IPS-15b (cell line): Measurements from ENCODE around the gene KBTBD12.
A peak's percentile ranks its signal among the peaks of the same experiment; 100 is the strongest.
"Not testable (repeated sequence)": the region's sequence is repeated elsewhere in the genome, so short reads cannot be mapped to it uniquely, and the experiment has no call there.

ENCODE experiments used
- H3K27me3 ChIP-seq: one replicate; pipeline ENCODE4 v1.6.1; 2013; ENCODE audit warnings: low read length; ENCODE audit not compliant: control insufficient read depth, insufficient read depth
- H3K36me3 ChIP-seq: one replicate; pipeline ENCODE4 v1.6.1; 2013; ENCODE audit warnings: low read length; ENCODE audit not compliant: control insufficient read depth, insufficient read depth
- H3K4me1 ChIP-seq: one replicate; pipeline ENCODE4 v1.6.1; 2013; ENCODE audit warnings: mild to moderate bottlenecking, low read length; ENCODE audit not compliant: control insufficient read depth, insufficient read depth
- H3K4me3 ChIP-seq: one replicate; pipeline ENCODE4 v1.5.1; 2013; ENCODE audit warnings: low read depth, low read length
- H3K9ac ChIP-seq: one replicate; pipeline ENCODE4 v1.6.1; 2013; ENCODE audit warnings: low read depth, mild to moderate bottlenecking, low read length
- H3K9me3 ChIP-seq: one replicate; pipeline ENCODE4 v1.6.1; 2013; ENCODE audit warnings: mild to moderate bottlenecking, low read length; ENCODE audit not compliant: control insufficient read depth, insufficient read depth

Gene KBTBD12

GRCh38 chr3:127915115-127915936 is at the start of gene KBTBD12:
KBTBD12 (plus strand) TSS chr3:127915232; CDS start chr3:127923062, 7,830 bp downstream.
- H3K4me1 ChIP-seq, result no peaks in the 10 kb centered on the region
- H3K36me3 ChIP-seq, result no peaks in the 10 kb centered on the region
- peak within 1 kb of the TSS; percentile 31 for H3K4me3 ChIP-seq
- no peaks in the 10 kb centered on the region for H3K9me3 ChIP-seq
- H3K27me3 ChIP-seq, result peaks cover 30% of the 10 kb centered on the region
- H3K9ac ChIP-seq, result no peak within 1 kb of the TSS

GRCh38 chr3:127865941-127866340 is 49.1 kb upstream of the KBTBD12 start:
- no peaks in the 10 kb centered on the region for H3K36me3 ChIP-seq
- H3K9me3 ChIP-seq, result no peaks in the 10 kb centered on the region
- no peak overlapping the region for H3K4me3 ChIP-seq
- H3K9ac ChIP-seq, result no peak overlapping the region
- no peaks in the 10 kb centered on the region for H3K4me1 ChIP-seq
- H3K27me3 ChIP-seq, result no peaks in the 10 kb centered on the region

- H3K36me3 ChIP-seq, result no peaks in the 10 kb centered on the region
- no peaks in the 10 kb centered on the region for H3K4me1 ChIP-seq
- no peaks in the 10 kb centered on the region for H3K27me3 ChIP-seq
- no peak overlapping the region for H3K9ac ChIP-seq
- no peaks in the 10 kb centered on the region for H3K9me3 ChIP-seq
- H3K4me3 ChIP-seq, result no peak overlapping the region
Observed at GRCh38 chr3:127867412-127867811, 47.6 kb upstream of the KBTBD12 start.

- Histone ChIP-seq H3K27me3 (no peaks in the 10 kb centered on the region), H3K9me3 (no peaks in the 10 kb centered on the region), H3K4me1 (no peaks in the 10 kb centered on the region), H3K9ac (no peak overlapping the region), H3K4me3 (no peak overlapping the region), H3K36me3 (no peaks in the 10 kb centered on the region)
Observed at GRCh38 chr3:127867986-127868385, 47.0 kb upstream of the KBTBD12 start.

- H3K9me3 ChIP-seq, result no peaks in the 10 kb centered on the region
- no peak overlapping the region for H3K4me3 ChIP-seq
- H3K36me3 ChIP-seq, result no peaks in the 10 kb centered on the region
- H3K4me1 ChIP-seq, result no peaks in the 10 kb centered on the region
- H3K27me3 ChIP-seq, result no peaks in the 10 kb centered on the region
- no peak overlapping the region for H3K9ac ChIP-seq
Observed at GRCh38 chr3:127870156-127870555, 44.9 kb upstream of the KBTBD12 start.

GRCh38 chr3:127874097-127874496 is 40.9 kb upstream of the KBTBD12 start:
- H3K4me1 ChIP-seq, H3K9ac ChIP-seq, H3K9me3 ChIP-seq, H3K27me3 ChIP-seq, H3K4me3 ChIP-seq, H3K36me3 ChIP-seq: not testable (repeated sequence)

- Histone ChIP-seq H3K36me3 (no peaks in the 10 kb centered on the region), H3K4me3 (no peak overlapping the region), H3K4me1 (no peaks in the 10 kb centered on the region), H3K9ac (no peak overlapping the region), H3K27me3 (no peaks in the 10 kb centered on the region), H3K9me3 (no peaks in the 10 kb centered on the region)
Observed at GRCh38 chr3:127881586-127881985, 33.4 kb upstream of the KBTBD12 start.

- Histone ChIP-seq H3K4me1 (no peaks in the 10 kb centered on the region), H3K27me3 (no peaks in the 10 kb centered on the region), H3K9me3 (no peaks in the 10 kb centered on the region), H3K4me3 (no peak overlapping the region), H3K36me3 (no peaks in the 10 kb centered on the region), H3K9ac (no peak overlapping the region)
Observed at GRCh38 chr3:127884041-127884440, 31.0 kb upstream of the KBTBD12 start.

GRCh38 chr3:127886231-127886955 is 28.6 kb upstream of the KBTBD12 start:
- Histone ChIP-seq H3K9ac (no peak overlapping the region), H3K4me3 (no peak overlapping the region), H3K9me3 (no peaks in the 10 kb centered on the region), H3K36me3 (no peaks in the 10 kb centered on the region), H3K27me3 (no peaks in the 10 kb centered on the region), H3K4me1 (no peaks in the 10 kb centered on the region)

GRCh38 chr3:127886956-127887231 is 28.1 kb upstream of the KBTBD12 start:
- no peaks in the 10 kb centered on the region for H3K4me1 ChIP-seq
- H3K9ac ChIP-seq, result no peak overlapping the region
- H3K4me3 ChIP-seq, result no peak overlapping the region
- H3K36me3 ChIP-seq, result no peaks in the 10 kb centered on the region
- no peaks in the 10 kb centered on the region for H3K9me3 ChIP-seq
- no peaks in the 10 kb centered on the region for H3K27me3 ChIP-seq

- Histone ChIP-seq H3K4me1 (no peaks in the 10 kb centered on the region), H3K9ac (no peak overlapping the region), H3K36me3 (no peaks in the 10 kb centered on the region), H3K4me3 (no peak overlapping the region), H3K27me3 (no peaks in the 10 kb centered on the region), H3K9me3 (no peaks in the 10 kb centered on the region)
Observed at GRCh38 chr3:127887321-127887720, 27.7 kb upstream of the KBTBD12 start.

- Histone ChIP-seq H3K4me3 (no peak overlapping the region), H3K36me3 (no peaks in the 10 kb centered on the region), H3K9ac (no peak overlapping the region), H3K9me3 (no peaks in the 10 kb centered on the region), H3K27me3 (no peaks in the 10 kb centered on the region), H3K4me1 (no peaks in the 10 kb centered on the region)
Observed at GRCh38 chr3:127888156-127888555, 26.9 kb upstream of the KBTBD12 start.
